ENCODE data around the gene TIAM1. TPM values are rescaled to one million over a fixed set of nuclear protein-coding genes. Genes with fewer than 3 reads are reported as not detected.

The TIAM1 gene
- total RNA-seq, 1 donor from 2014 or later, result 10.4 TPM

DNA sequence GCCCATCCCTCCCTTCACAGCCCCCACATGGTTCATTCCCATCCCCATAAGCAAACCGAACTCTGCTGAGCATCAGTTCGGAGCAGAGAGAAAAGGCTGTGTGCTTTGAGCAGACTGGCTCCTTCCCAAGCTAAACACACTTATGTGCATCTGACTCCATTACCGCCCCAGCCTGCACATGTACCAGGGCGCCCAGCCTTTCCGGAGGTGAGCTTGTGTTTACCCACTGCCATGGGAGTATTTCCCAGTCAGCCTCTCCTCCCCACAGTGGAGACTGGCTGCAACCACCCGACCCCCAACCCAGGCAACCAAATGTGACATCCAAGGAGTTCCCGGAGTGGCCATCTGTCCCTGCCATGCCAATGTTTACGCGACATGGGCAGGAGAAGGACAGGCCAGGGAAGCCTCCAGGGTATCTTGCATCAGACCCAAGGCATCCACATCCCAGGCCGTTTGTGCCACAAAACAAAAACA lies 9.4 kb downstream of the TIAM1 start:
- DNase-seq (ENCODE audit: low spot score), result no peak

DNA sequence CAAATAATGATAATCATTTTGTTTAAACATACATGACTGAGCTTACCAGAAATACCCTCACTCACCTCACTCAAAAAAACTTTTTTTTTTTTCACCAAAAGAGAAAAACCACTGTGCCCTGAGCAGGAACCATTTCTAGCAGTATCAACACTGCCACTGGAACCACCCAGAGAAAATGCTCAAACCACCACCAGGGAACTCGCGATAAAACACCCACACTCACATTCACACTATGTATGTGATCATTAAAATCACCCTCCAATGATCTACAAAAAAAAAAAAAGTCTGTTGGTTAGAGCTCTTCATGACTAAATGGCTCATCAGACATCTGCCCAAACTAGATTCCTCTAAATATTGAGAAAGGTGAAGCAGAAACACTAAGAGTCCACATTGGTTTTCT lies 11.5 kb downstream of the TIAM1 start:
- DNase-seq (ENCODE audit: low spot score), result no peak

DNA sequence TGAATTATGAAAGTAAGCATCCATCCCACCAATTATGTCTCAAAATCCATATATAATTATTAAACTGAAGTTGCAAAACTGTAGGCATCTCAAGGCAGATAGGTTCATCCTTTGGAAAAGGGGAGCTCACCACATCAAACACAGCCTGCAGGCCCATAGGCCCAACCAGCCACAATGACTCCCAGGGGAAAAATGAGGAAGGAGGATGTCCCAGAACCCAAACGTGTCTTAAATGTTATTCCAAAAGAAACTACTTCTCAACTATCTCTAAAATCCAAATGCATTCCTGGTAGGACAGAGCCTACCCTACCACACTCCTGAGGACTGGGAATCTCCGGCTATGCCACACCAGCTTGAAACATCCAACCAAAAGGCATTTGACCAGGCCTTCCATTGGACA lies 12.8 kb downstream of the TIAM1 start:
- no peak for DNase-seq (ENCODE audit: low spot score)

DNA sequence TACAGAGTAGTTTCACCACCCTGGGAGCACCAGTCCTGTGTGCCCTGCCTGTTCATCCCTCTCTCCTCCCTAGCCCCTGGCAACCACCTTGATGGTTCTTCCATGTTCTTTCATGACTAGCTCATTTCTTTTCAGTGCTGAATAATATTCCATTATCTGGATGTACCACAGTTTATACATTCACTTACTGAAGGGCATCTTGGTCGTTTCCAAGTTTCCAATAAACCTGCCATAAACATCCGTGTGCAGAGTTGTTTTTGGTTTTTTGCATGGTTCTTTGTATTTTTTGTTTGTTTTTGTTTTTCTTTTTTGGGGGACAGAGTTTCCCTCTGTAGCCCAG lies 13.9 kb downstream of the TIAM1 start:
- DNase-seq (ENCODE audit: low spot score), result no peak

DNA sequence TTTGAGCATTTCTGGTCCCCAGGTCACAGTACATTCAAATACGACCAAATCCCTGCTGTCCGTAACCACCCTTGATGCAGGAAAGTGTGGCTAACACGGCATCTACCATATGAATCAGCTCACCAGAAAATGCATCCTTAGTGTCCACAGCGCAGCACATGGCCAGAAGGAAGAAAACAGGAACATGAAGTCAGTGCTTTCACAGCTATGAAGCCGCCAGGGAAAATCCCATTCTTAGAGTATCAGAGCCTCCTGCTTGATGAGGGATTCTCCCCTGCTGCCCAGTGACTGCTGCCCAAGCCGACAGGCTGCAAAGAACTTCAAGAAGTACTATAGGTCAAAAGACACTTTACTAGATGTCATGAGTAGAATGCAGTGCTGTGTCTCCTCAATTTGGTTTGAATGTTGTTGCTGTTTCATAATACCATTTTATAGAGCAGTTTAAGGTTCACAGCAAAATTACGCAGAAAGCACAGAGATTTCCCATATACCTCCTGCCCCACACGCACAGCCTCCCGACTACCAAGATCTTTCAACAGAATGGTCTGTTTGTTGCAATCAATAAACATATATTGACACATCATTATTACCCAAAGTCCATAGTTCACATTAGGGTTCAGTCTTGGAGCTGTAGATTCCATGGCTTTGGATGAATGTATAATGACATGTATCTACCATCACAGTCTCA lies 14.5 kb downstream of the TIAM1 start:
- no peak for DNase-seq (ENCODE audit: low spot score)

GRCh38 chr21:31326522-31327242 lies 17.4 kb downstream of the TIAM1 start:
- DNase-seq (ENCODE audit: low spot score), result no peak

- DNase-seq (ENCODE audit: low spot score), result no peak
Measured at GRCh38 chr21:31318971-31319370, 25.1 kb downstream of the TIAM1 start.

- DNase-seq (ENCODE audit: low spot score), result no peak
Measured at GRCh38 chr21:31317688-31318087, 26.4 kb downstream of the TIAM1 start.

DNA sequence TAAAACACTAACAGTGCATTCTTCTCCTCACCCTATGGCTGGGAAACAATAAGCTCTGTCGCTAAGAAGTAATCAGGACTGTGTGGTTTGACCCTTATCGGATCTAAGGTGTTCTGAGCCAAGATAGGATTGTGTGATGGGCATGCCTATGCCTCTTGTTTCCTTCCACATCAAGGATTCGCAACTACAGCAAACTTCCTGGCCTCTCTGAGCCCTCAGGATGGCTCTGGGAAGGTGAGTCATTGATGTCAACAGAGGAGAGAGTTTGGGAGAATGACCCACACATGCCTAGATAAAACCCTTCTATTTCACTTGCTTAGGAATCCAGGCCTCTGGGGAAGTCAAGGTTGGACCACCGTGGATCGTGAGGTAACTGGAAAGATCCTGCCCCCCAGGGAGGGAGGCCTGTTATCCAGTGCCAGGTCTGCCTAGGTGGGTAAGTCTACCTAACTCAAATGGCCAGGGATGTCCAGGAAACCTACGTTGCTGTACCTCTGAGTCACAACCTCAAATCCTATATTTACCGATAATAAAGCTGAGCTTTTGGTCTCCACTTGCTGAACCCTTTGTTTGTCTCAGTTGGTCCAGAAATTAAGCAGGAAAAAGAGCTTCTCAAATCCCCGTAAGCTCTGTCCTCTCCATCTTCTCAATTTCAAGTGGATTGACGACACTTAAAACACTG lies 27.4 kb downstream of the TIAM1 start:
- no peak for DNase-seq (ENCODE audit: low spot score)

DNA sequence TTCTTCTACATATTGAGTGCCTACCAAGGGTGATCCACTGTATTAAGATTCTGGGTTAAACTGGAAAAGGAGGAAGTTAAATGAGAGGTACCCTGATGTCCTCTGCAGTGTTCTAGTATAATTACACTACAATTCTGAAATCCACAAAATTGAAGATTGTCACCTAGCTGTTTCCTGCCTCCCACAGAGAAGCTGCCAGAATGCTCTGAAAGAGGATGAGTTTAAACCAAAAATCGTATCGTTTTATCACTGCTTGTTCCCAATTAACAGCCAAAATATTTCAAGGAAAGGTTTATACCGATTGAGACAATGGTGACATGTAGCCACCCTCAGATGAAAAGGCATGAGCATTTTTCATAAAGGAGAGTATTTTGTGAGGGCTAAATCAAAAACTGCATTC lies 28.0 kb downstream of the TIAM1 start:
- no peak for DNase-seq (ENCODE audit: low spot score)

DNA sequence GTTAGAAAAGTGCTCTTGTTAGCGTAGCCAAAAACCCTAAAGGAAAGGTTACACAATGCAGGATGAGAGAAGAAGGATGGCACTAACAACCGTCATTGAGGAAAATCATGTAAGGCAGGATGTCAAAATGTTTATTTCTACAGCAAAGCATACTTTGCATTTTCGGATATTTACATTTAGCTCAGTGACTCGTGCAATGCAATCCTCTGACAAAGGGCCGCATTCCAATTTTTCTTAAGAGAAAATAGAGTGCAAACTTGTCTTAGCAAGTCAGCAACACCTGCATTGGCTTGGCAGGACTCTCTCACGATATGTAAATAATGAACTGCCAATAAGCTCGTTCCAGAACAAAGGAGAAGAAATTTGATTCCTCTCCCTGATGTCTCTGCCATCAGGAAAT lies 33.3 kb downstream of the TIAM1 start:
- DNase-seq (ENCODE audit: low spot score), result no peak

DNA sequence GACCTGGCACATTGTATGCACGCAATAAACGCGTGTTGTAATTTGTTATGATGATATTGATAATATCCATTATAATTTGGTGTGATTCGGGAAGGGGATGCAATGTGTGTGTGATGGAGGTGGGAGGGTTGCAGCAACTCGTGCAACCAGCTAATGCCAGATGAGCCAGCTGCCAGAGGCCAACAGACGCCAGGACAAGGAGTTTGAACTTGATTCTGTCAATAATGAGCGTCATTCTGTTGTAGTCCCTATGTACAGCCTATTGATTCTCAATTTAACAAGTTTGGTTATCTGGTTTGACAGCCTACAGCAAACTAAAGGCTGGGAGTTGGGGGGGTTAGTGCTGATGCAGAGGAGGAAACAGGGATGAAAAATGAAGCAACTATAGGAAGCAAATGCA lies 35.5 kb downstream of the TIAM1 start:
- DNase-seq (ENCODE audit: low spot score), result no peak

DNA sequence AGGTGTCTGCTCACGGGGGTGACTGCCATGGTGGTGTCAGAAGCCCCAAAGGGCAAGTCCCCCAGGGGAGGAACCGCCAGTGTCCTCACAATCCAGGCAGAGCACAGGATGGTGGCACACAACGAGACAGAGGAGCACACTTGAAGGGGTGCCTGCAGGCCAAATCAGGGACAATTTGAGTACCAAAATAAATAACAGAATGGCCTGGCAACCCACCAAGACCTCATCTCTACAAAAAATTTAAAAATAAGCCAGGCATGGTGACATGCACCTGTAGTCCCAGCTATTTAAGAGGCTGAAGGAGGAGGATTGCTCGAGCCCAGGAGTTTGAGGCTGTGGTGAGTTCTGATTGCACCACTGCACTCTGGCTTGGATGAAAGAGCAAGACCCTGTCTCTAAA lies 38.2 kb downstream of the TIAM1 start:
- no peak for DNase-seq (ENCODE audit: low spot score)

DNA sequence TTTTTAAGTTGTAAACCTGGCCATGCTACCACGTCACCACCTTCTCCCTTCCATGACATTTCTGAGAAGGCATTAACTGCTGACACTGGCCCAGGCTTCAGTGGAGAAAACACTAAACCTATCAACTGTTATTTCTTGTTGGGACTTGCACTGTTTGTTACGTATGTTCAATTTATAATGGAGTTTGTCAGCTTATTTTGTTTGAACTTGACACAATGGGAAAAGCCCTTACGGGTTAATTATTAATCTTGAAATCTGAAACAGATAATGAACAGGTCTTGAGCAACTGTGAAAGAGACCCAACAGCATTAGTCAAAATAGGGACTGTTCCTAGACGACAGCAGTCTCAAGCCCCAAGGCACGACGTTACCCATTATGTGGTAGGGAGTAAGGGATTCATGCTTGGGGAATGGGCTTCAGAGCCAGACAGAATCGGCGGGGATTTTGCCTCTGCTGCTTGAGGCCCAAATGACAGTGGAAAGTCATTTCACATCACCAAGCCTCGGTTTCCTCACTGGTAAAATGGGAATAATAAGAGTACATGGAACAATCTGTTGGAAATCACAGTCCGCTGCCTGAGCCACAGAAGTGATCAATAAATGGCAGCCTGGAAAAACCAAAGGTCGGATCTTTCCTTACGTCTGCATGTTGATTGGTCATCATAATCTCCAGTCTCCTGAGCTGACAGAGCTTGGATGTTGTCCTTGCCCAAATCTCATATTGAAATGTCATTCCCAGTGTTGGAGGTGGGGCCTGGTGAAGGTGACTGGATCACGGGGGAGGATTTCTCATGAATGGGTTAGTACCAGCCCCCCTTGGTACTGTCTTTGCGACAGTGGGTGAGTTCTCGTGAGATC lies 44.5 kb downstream of the TIAM1 start:
- no peak for DNase-seq (ENCODE audit: low spot score)

GRCh38 chr21:31298618-31299269 lies 45.3 kb downstream of the TIAM1 start:
- no peak for DNase-seq (ENCODE audit: low spot score)

- DNase-seq (ENCODE audit: low spot score), result no peak
Measured at GRCh38 chr21:31297806-31298205, 46.3 kb downstream of the TIAM1 start.

GRCh38 chr21:31295676-31296075 lies 48.4 kb downstream of the TIAM1 start:
- DNase-seq (ENCODE audit: low spot score), result no peak

DNA sequence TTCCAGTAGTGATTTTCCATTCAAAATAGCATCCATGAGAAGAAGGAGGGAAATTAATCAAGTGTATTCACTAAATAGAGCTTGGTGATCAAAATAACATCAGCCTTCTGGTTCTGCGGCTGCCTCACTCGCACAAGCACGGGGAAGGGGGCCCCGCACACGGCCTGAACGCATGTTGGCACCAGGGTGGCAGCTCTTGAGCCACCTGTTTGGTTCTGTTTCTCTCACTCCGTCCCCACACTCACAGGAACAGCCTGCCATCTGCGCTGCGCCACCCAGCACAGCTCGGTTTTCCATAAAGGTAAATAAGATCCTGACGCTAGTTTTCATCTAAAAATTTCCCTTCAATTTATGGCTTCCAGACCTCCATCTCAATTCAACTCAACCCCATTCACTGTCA lies 49.4 kb downstream of the TIAM1 start:
- no peak for DNase-seq (ENCODE audit: low spot score)

DNA sequence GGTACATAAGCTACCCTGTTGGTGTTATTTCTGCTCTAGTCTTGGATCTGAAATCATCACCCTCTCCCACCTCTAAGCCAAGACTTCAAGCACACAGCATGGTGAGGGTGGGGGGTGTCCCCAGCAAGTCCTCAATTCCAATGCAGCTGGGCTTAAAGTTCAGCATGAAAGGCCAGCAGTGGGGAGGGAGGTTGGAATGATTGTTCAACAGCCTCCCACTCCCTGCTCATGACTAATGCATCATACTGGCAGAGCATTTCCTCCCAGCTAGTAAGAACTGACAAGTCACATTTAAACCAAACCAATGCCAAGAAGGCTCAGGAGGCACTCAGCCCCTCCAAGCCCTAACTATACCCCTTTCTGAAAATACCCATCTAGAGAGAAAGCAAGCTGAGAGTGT lies 50.1 kb downstream of the TIAM1 start:
- no peak for DNase-seq (ENCODE audit: low spot score)

GRCh38 chr21:31290765-31291164 lies 53.3 kb downstream of the TIAM1 start:
- DNase-seq (ENCODE audit: low spot score), result no peak

DNA sequence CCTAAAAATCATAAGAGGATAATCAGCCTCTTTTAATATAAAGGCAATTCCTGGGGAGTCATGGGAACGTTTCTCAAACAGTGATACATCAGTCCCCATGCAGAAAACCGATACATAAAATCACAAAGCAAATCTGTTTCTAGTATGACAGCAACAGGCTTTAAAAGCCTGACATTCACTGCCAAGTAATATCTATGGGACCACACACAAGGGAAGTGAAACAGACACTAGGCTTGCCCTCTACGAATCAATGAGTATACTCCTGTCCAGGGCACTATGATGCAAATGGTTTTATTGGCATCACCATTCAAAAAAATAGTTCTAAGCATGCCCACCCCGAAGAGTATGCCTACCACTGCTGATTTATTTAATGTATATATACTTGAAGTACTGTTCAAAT lies 54.4 kb downstream of the TIAM1 start:
- no peak for DNase-seq (ENCODE audit: low spot score)

Data from mesenteric fat pad (tissue), 1 donor.